HL-60 (cell line): Measurements from ENCODE around the gene FGF12.

ENCODE experiments used
- CTCF ChIP-seq: IDR thresholded peaks from one replicate; pipeline ENCODE4 v1.5.1; 2011; ENCODE audit warnings: low read length, control low read depth, inconsistent platforms; ENCODE audit not compliant: insufficient read depth
- REST ChIP-seq: IDR thresholded peaks from 2 replicates; pipeline ENCODE4 v1.6.1; 2012; ENCODE audit warnings: low read depth; ENCODE audit not compliant: insufficient replicate concordance

- TF ChIP-seq REST, result no peak
- no peak for TF ChIP-seq CTCF
These were observed 317.3 kb downstream of the FGF12 start for GRCh38 chr3:192409838-192410683.
